ENCODE results near the gene CENPH.
"Not testable (repeated sequence)": the region's sequence is repeated elsewhere in the genome, so short reads cannot be mapped to it uniquely, and the experiment has no call there.

CENPH gene

GRCh38 chr5:69217548-69218526 lies 28.5 kb downstream of the CENPH start:
- H3K4me3 ChIP-seq (ENCODE audit: control insufficient read depth, low read depth, low read length): peak overlapping the region; percentile 95
- no peak for TF ChIP-seq CTCF (IDR thresholded peaks at IDR 0.05; ENCODE audit: control insufficient read depth, insufficient read depth, low read depth, low read length, missing control alignments)
- DNase-seq (ENCODE audit: low read depth): peak; percentile 42

- no peak for DNase-seq (ENCODE audit: low read depth)
- no peak for TF ChIP-seq CTCF (IDR thresholded peaks at IDR 0.05; ENCODE audit: control insufficient read depth, insufficient read depth, low read depth, low read length, missing control alignments)
- no peak overlapping the region for H3K4me3 ChIP-seq (ENCODE audit: control insufficient read depth, low read depth, low read length)
Measured at GRCh38 chr5:69219939-69220338, 30.6 kb downstream of the CENPH start.

- not testable (repeated sequence) for DNase-seq (ENCODE audit: low read depth)
Measured at GRCh38 chr5:69220371-69220770, 31.0 kb downstream of the CENPH start.

GRCh38 chr5:69220833-69221232 lies 31.4 kb downstream of the CENPH start:
- not testable (repeated sequence) for DNase-seq (ENCODE audit: low read depth); H3K4me3 ChIP-seq (ENCODE audit: control insufficient read depth, low read depth, low read length)

More at GRCh38 chr5:69220371-69220770, 31.0 kb downstream of the CENPH start:
- not testable (repeated sequence) for H3K4me3 ChIP-seq (ENCODE audit: control insufficient read depth, low read depth, low read length)

- no peak overlapping the region for H3K4me3 ChIP-seq (ENCODE audit: control insufficient read depth, low read depth, low read length)
- no peak for TF ChIP-seq CTCF (IDR thresholded peaks at IDR 0.05; ENCODE audit: control insufficient read depth, insufficient read depth, low read depth, low read length, missing control alignments)
- no peak for DNase-seq (ENCODE audit: low read depth)
Measured at GRCh38 chr5:69224520-69224919, 35.1 kb downstream of the CENPH start.

GRCh38 chr5:69225860-69226259 lies 36.5 kb downstream of the CENPH start:
- TF ChIP-seq CTCF (IDR thresholded peaks at IDR 0.05; ENCODE audit: control insufficient read depth, insufficient read depth, low read depth, low read length, missing control alignments): no peak
- H3K4me3 ChIP-seq (ENCODE audit: control insufficient read depth, low read depth, low read length): no peak overlapping the region
- no peak for DNase-seq (ENCODE audit: low read depth)

GRCh38 chr5:69230181-69230580 lies 40.8 kb downstream of the CENPH start:
- no peak for DNase-seq (ENCODE audit: low read depth)
- no peak overlapping the region for H3K4me3 ChIP-seq (ENCODE audit: control insufficient read depth, low read depth, low read length)
- TF ChIP-seq CTCF (IDR thresholded peaks at IDR 0.05; ENCODE audit: control insufficient read depth, insufficient read depth, low read depth, low read length, missing control alignments): no peak
